OCI-LY7 (cell line): ENCODE data around the gene SRI. TPM values are rescaled to one million over a fixed set of nuclear protein-coding genes. Genes with fewer than 3 reads are reported as not detected.
"Not testable (repeated sequence)": the region's sequence is repeated elsewhere in the genome, so short reads cannot be mapped to it uniquely, and the experiment has no call there.

ENCODE experiments used
- BruUV-seq: library from RNA; stranded (reverse); fragments of 400-500 nt; replicated peaks from 2 replicates; lab custom pipeline; 2021; lab: Mats Ljungman, UMichigan
- CTCF ChIA-PET: fragments of 300-600 bp; sonication (Branson Sonifier 250); formaldehyde crosslinking; loops from one replicate; lab custom pipeline; 2022; ENCODE audit warnings: antibody characterized with exemption; ENCODE audit not compliant: unreplicated experiment; lab: Charles Lee
- POLR2A ChIA-PET: fragments of 300-600 bp; sonication (Branson Sonifier 250); formaldehyde crosslinking; loops from one replicate; lab custom pipeline; 2022; ENCODE audit warnings: antibody characterized with exemption; lab: Charles Lee
- DNase-seq: peaks from one replicate; pipeline ENCODE4 v3.0.0-alpha.2; 2015; ENCODE audit warnings: low spot score
- H2AFZ ChIP-seq: fragments of 200-600 bp; sonication (generic), shearing (Covaris generic); 2 replicates; pipeline ENCODE4 v1.6.1; 2014; ENCODE audit warnings: mild to moderate bottlenecking, antibody characterized with exemption, low read length, moderate library complexity
- H3K27ac ChIP-seq: fragments of 200-600 bp; sonication (generic); 2 replicates; pipeline ENCODE4 v1.5.1; 2014; ENCODE audit warnings: mixed run types, low read depth, mild to moderate bottlenecking, moderate library complexity, low read length, inconsistent platforms; ENCODE audit not compliant: poor library complexity, severe bottlenecking
- H3K36me3 ChIP-seq: fragments of 200-600 bp; sonication (generic); 2 replicates; pipeline ENCODE4 v1.6.1; 2014; ENCODE audit warnings: mild to moderate bottlenecking, antibody characterized with exemption, low read length, moderate library complexity, mixed read lengths; ENCODE audit not compliant: insufficient read depth
- H3K4me1 ChIP-seq: fragments of 200-600 bp; sonication (generic); 2 replicates; pipeline ENCODE4 v1.5.1; 2014; ENCODE audit warnings: mild to moderate bottlenecking, low read length; ENCODE audit not compliant: insufficient read depth, poor library complexity, severe bottlenecking
- H3K4me2 ChIP-seq: fragments of 200-600 bp; sonication (generic); 2 replicates; pipeline ENCODE4 v1.6.1; 2014; ENCODE audit warnings: mild to moderate bottlenecking, low read length
- H3K4me3 ChIP-seq: fragments of 200-600 bp; sonication (generic); 2 replicates; pipeline ENCODE4 v1.5.1; 2014; ENCODE audit warnings: mild to moderate bottlenecking, low read depth, low read length; ENCODE audit not compliant: poor library complexity, severe bottlenecking
- H3K79me2 ChIP-seq: fragments of 200-600 bp; sonication (generic); 2 replicates; pipeline ENCODE4 v1.6.1; 2016; ENCODE audit warnings: low read depth, mild to moderate bottlenecking, low read length, moderate library complexity, mixed read lengths; ENCODE audit not compliant: insufficient read depth
- H3K9me2 ChIP-seq: fragments of 200-600 bp; sonication (generic); 2 replicates; pipeline ENCODE4 v1.6.1; 2016; ENCODE audit warnings: mild to moderate bottlenecking, low read length, mixed read lengths; ENCODE audit not compliant: insufficient read depth
- H3K9me3 ChIP-seq: fragments of 200-600 bp; sonication (generic); 2 replicates; pipeline ENCODE4 v1.6.1; 2014; ENCODE audit warnings: mild to moderate bottlenecking, mixed run types, low read length, mixed read lengths
- H4K20me1 ChIP-seq: fragments of 200-600 bp; sonication (generic); 2 replicates; pipeline ENCODE4 v1.6.1; 2014; ENCODE audit warnings: mild to moderate bottlenecking, antibody characterized with exemption, low read length, moderate library complexity, mixed read lengths; ENCODE audit not compliant: insufficient read depth
- CTCF ChIP-seq: fragments of 200-600 bp; sonication (generic); conservative IDR thresholded peaks from 2 replicates; pipeline ENCODE4 v1.5.1; 2014; ENCODE audit warnings: mild to moderate bottlenecking, antibody characterized with exemption, low read length, moderate library complexity, mixed read lengths
- EZH2phosphoT487 ChIP-seq: fragments of 200-600 bp; sonication (generic); IDR thresholded peaks from 2 replicates; pipeline ENCODE4 v1.6.1; 2018; ENCODE audit warnings: low read depth, borderline replicate concordance, mild to moderate bottlenecking, mixed run types, antibody characterized with exemption, low read length, moderate library complexity, mixed read lengths
- intact Hi-C: fragments of 100-400 bp; cut with micrococcal nuclease; formaldehyde crosslinking; loops from one replicate; pipeline ENCODE4 v1.10.0; 2022; ENCODE audit not compliant: unreplicated experiment
- total RNA-seq, 2 experiments: library from RNA; depleted of rRNA in 1 of 2; stranded (reverse); fragments of >200 nt in 1 of 2; shearing (Covaris generic) in 1 of 2; gene quantifications; 2 replicates each; pipeline ENCODE4 v1.2.3, GENCODE V29; 2014 to 2022

The SRI gene
- total RNA-seq, 2 experiments from 2014 or later = 61.7 to 140 TPM

GRCh38 chr7:88167721-88168120, 52.1 kb downstream of the SRI start:
- Histone ChIP-seq H3K4me2 (no peak overlapping the region), H3K36me3 (no peaks in the 10 kb centered on the region), H2AFZ (no peak overlapping the region), H3K4me1 (no peaks in the 10 kb centered on the region), H3K9me2 (no peaks in the 10 kb centered on the region), H3K4me3 (no peak overlapping the region), H3K9me3 (no peaks in the 10 kb centered on the region), H3K79me2 (no peaks in the 10 kb centered on the region), H3K27ac (no peak overlapping the region), H4K20me1 (no peaks in the 10 kb centered on the region)
- DNase-seq = no peak
- POLR2A ChIA-PET = no interaction called here
- TF ChIP-seq EZH2phosphoT487 = no peak
- TF ChIP-seq CTCF = no peak
- CTCF ChIA-PET = no interaction called here
- intact Hi-C loops = no loop called here
- no TSS peak for BruUV-seq

- ChIA-PET POLR2A (interaction anchor here (0.9 kb wide), 1 partner anchor 738 kb away, joined by 3 read pairs; no protein-coding TSS in a partner anchor), CTCF (no interaction called here)
- TF ChIP-seq EZH2phosphoT487 (no peak), CTCF (no peak)
- H3K9me2 ChIP-seq = no peaks in the 10 kb centered on the region
- no peaks in the 10 kb centered on the region for H3K79me2 ChIP-seq
- no peaks in the 10 kb centered on the region for H3K9me3 ChIP-seq
- intact Hi-C loops = no loop called here
- no TSS peak for BruUV-seq
- no peak overlapping the region for H2AFZ ChIP-seq
- H3K4me2 ChIP-seq = no peak overlapping the region
- no peaks in the 10 kb centered on the region for H3K4me1 ChIP-seq
- DNase-seq = no peak
- H3K4me3 ChIP-seq = no peak overlapping the region
- no peak overlapping the region for H3K27ac ChIP-seq
- no peaks in the 10 kb centered on the region for H4K20me1 ChIP-seq
- no peaks in the 10 kb centered on the region for H3K36me3 ChIP-seq
These were observed 52.6 kb downstream of the SRI start for GRCh38 chr7:88167223-88167622.

GRCh38 chr7:88165697-88166096, 54.1 kb downstream of the SRI start:
- intact Hi-C loops = no loop called here
- no peak for DNase-seq

GRCh38 chr7:88159741-88160140, 60.1 kb downstream of the SRI start:
- POLR2A ChIA-PET = interaction anchor here (0.6 to 0.7 kb wide), 2 partner anchors 382 to 389 kb away, joined by 3 to 5 read pairs; no protein-coding TSS in a partner anchor
- H3K4me1 ChIP-seq, H3K4me3 ChIP-seq, DNase-seq, H3K36me3 ChIP-seq, H2AFZ ChIP-seq, H3K79me2 ChIP-seq, H3K4me2 ChIP-seq, BruUV-seq, H3K27ac ChIP-seq, H4K20me1 ChIP-seq, intact Hi-C loops, H3K9me2 ChIP-seq, H3K9me3 ChIP-seq, CTCF ChIA-PET: not testable (repeated sequence)

More at GRCh38 chr7:88165697-88166096, 54.1 kb downstream of the SRI start:
- Histone ChIP-seq H2AFZ (no peak overlapping the region), H3K27ac (no peak overlapping the region), H3K9me2 (no peaks in the 10 kb centered on the region), H3K36me3 (no peaks in the 10 kb centered on the region), H4K20me1 (no peaks in the 10 kb centered on the region), H3K4me1 (no peaks in the 10 kb centered on the region), H3K79me2 (no peaks in the 10 kb centered on the region), H3K4me2 (no peak overlapping the region), H3K4me3 (no peak overlapping the region), H3K9me3 (no peaks in the 10 kb centered on the region)
- no TSS peak for BruUV-seq
- ChIA-PET CTCF (no interaction called here), POLR2A (interaction anchor here (0.6 kb wide), 1 partner anchor 94 kb away, joined by 4 read pairs; no protein-coding TSS in a partner anchor)
- no peak for TF ChIP-seq EZH2phosphoT487
- no peak for TF ChIP-seq CTCF
